Mucosa of stomach (tissue), 1 donor: Measurements from ENCODE around the gene BABAM2.

ENCODE experiments used
- H3K27me3 ChIP-seq: one replicate; pipeline ENCODE4 v1.7.0; 2013; ENCODE audit warnings: mild to moderate bottlenecking, low read length; ENCODE audit not compliant: control insufficient read depth, insufficient read depth
- H3K36me3 ChIP-seq: one replicate; pipeline ENCODE4 v1.7.0; 2013; ENCODE audit warnings: low read length; ENCODE audit not compliant: control insufficient read depth, insufficient read depth
- H3K4me1 ChIP-seq: one replicate; pipeline ENCODE4 v1.7.0; 2013; ENCODE audit warnings: mild to moderate bottlenecking, low read length; ENCODE audit not compliant: control insufficient read depth, insufficient read depth
- H3K4me3 ChIP-seq: one replicate; pipeline ENCODE4 v1.7.0; 2013; ENCODE audit warnings: low read length
- H3K9ac ChIP-seq: one replicate; pipeline ENCODE4 v1.7.0; 2013; ENCODE audit warnings: mild to moderate bottlenecking, low read length, moderate library complexity
- H3K9me3 ChIP-seq: one replicate; pipeline ENCODE4 v1.7.0; 2013; ENCODE audit warnings: mild to moderate bottlenecking, low read length, moderate library complexity; ENCODE audit not compliant: control insufficient read depth
- donor health status: Pancreatic carcinoma.

The BABAM2 gene

DNA sequence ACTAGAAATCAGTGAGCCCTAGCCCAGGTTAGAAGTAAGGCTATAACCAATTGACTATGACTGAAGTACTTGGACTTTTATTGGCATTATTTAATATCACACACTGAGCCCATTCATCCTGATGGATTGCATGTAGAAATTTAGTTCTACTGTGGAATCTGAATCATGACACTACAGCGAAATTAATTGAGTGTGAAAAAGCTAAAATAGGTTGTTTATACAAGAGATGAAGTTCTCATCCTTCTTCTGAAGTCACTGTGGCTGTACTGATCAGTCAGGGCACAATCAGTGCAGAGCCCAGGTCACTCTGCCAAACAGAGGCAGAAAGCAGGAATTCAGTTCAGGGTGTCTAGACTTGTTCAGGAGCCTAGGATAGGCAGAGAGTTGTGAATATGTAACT lies 158.9 kb downstream of the BABAM2 start:
- no peaks in the 10 kb centered on the region for H3K36me3 ChIP-seq
- H3K27me3 ChIP-seq: no peaks in the 10 kb centered on the region
- no peak overlapping the region for H3K9ac ChIP-seq
- H3K9me3 ChIP-seq: no peaks in the 10 kb centered on the region
- H3K4me3 ChIP-seq: no peak overlapping the region
- H3K4me1 ChIP-seq: no peaks in the 10 kb centered on the region

DNA sequence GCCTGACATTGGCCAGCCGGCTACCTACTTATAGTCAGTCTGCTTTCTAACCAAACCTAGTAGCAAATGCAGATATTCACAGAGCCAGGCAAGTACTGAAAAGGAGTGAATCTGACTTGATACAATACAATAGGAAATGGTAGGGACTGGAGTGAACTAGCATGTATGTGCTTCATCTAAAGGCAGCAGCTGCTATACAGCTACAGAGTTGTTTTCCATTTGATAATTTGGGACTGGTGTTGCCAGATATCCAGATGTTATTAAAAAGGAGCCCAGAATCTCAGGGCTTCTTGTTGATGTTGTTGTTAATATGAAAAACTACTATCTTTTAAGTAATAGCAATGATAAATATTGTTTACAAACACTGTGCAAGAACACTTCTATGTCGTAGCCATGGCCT lies 159.4 kb downstream of the BABAM2 start:
- no peak overlapping the region for H3K9ac ChIP-seq
- no peaks in the 10 kb centered on the region for H3K36me3 ChIP-seq
- no peak overlapping the region for H3K4me3 ChIP-seq
- no peaks in the 10 kb centered on the region for H3K9me3 ChIP-seq
- no peaks in the 10 kb centered on the region for H3K27me3 ChIP-seq
- H3K4me1 ChIP-seq: no peaks in the 10 kb centered on the region

- Histone ChIP-seq H3K9me3 (no peaks in the 10 kb centered on the region), H3K4me3 (no peak overlapping the region), H3K27me3 (no peaks in the 10 kb centered on the region), H3K4me1 (no peaks in the 10 kb centered on the region), H3K36me3 (no peaks in the 10 kb centered on the region), H3K9ac (no peak overlapping the region)
These were observed 162.2 kb downstream of the BABAM2 start for GRCh38 chr2:28052691-28053090.

GRCh38 chr2:28053597-28053996 lies 163.1 kb downstream of the BABAM2 start:
- no peak overlapping the region for H3K9ac ChIP-seq
- H3K9me3 ChIP-seq: no peaks in the 10 kb centered on the region
- H3K27me3 ChIP-seq: no peaks in the 10 kb centered on the region
- no peaks in the 10 kb centered on the region for H3K36me3 ChIP-seq
- H3K4me3 ChIP-seq: no peak overlapping the region
- no peaks in the 10 kb centered on the region for H3K4me1 ChIP-seq

GRCh38 chr2:28054916-28055315 lies 164.4 kb downstream of the BABAM2 start:
- Histone ChIP-seq H3K27me3 (no peaks in the 10 kb centered on the region), H3K4me3 (no peak overlapping the region), H3K36me3 (no peaks in the 10 kb centered on the region), H3K4me1 (no peaks in the 10 kb centered on the region), H3K9me3 (no peaks in the 10 kb centered on the region), H3K9ac (no peak overlapping the region)

- Histone ChIP-seq H3K4me3 (no peak overlapping the region), H3K9me3 (no peaks in the 10 kb centered on the region), H3K9ac (no peak overlapping the region), H3K36me3 (no peaks in the 10 kb centered on the region), H3K4me1 (no peaks in the 10 kb centered on the region), H3K27me3 (no peaks in the 10 kb centered on the region)
These were observed 164.9 kb downstream of the BABAM2 start for GRCh38 chr2:28055325-28055970.

DNA sequence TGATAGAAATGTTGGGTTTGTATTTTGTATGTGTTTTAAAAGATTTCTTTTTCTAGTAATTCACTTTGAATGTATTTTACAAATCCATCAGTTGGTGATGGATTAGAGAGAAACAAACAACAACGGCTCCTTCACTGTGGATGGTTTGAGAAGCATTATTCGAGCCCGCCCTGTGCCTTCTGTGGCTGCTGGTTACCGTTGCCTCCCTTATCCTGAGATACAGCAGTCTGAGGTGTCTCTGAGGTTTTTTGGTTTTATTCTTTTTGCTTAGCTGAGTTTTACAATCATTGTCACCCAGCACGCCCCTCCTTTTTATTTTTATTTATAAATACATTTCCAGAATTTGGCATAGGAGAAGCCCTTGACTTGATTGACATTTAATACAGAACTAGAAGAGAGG lies 168.3 kb downstream of the BABAM2 start:
- no peaks in the 10 kb centered on the region for H3K27me3 ChIP-seq
- no peaks in the 10 kb centered on the region for H3K9me3 ChIP-seq
- H3K4me3 ChIP-seq: no peak overlapping the region
- no peaks in the 10 kb centered on the region for H3K36me3 ChIP-seq
- no peaks in the 10 kb centered on the region for H3K4me1 ChIP-seq
- no peak overlapping the region for H3K9ac ChIP-seq

DNA sequence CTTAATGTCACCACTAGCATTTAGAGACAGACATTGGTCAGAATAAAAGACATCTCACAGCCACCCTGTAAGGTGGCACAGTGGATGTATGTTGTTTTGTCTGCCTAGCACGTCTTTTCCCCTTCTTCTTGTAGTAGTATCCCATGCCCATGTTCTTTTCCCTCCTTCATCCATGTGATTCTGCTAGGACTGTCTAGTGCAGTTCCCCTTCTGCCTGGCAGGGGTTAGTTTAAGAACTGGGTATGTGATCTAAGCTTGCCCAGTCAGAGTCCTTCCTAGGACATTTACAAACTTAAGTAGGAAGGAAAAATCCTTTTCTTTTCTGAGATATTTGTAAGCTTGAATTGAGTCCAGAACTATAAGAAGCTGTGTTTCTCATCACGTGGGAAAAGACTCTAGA lies 172.3 kb downstream of the BABAM2 start:
- Histone ChIP-seq H3K4me3 (no peak overlapping the region), H3K27me3 (no peaks in the 10 kb centered on the region), H3K9ac (no peak overlapping the region), H3K4me1 (no peaks in the 10 kb centered on the region), H3K36me3 (no peaks in the 10 kb centered on the region), H3K9me3 (no peaks in the 10 kb centered on the region)

- no peak overlapping the region for H3K9ac ChIP-seq
- H3K27me3 ChIP-seq: no peaks in the 10 kb centered on the region
- H3K4me3 ChIP-seq: no peak overlapping the region
- no peaks in the 10 kb centered on the region for H3K4me1 ChIP-seq
- no peaks in the 10 kb centered on the region for H3K36me3 ChIP-seq
- no peaks in the 10 kb centered on the region for H3K9me3 ChIP-seq
These were observed 173.0 kb downstream of the BABAM2 start for GRCh38 chr2:28063492-28063962.

DNA sequence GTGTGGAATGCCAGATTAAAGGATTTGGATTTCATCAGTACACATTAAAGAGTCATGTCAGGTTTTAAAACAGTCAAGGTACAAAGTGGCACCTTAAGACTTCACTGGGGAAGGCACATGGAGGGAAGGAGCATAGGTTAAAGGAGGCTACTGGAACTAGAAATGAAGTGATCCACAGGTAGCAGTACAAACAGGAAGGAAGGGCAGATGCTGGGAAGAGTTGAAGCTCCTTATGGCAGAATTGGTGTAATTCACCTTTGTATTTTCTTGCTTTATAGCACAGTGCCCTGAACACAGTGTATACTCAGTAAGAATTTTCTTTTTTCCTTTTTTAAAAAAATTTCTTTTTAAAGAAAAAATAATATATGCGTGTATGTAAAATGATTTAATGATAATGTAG lies 177.1 kb downstream of the BABAM2 start:
- Histone ChIP-seq H3K9me3 (no peaks in the 10 kb centered on the region), H3K27me3 (no peaks in the 10 kb centered on the region), H3K4me3 (no peak overlapping the region), H3K36me3 (no peaks in the 10 kb centered on the region), H3K4me1 (no peaks in the 10 kb centered on the region), H3K9ac (no peak overlapping the region)

- Histone ChIP-seq H3K9me3 (no peaks in the 10 kb centered on the region), H3K36me3 (no peaks in the 10 kb centered on the region), H3K4me1 (no peaks in the 10 kb centered on the region), H3K9ac (no peak overlapping the region), H3K27me3 (no peaks in the 10 kb centered on the region), H3K4me3 (no peak overlapping the region)
These were observed 177.6 kb downstream of the BABAM2 start for GRCh38 chr2:28068088-28068487.

DNA sequence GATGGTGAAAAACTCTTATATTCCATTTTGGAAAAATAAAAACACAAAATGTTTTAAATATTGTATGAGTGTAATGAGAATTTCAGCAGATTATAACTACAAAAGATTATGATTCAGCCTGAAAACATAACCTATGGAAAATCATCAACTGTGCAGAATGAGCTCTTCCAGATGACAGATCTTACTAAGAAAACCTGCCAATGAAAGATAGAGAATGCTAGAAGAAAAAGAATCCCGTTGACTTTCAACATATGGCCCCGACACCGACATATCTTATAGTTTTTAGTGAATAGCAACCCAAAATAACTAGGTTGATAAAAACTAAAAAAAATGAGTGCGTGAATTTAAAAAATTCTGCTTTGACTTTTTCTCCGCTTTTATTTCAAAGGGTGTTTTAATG lies 178.0 kb downstream of the BABAM2 start:
- H3K9me3 ChIP-seq: no peaks in the 10 kb centered on the region
- H3K27me3 ChIP-seq: no peaks in the 10 kb centered on the region
- no peak overlapping the region for H3K4me3 ChIP-seq
- H3K4me1 ChIP-seq: no peaks in the 10 kb centered on the region
- no peaks in the 10 kb centered on the region for H3K36me3 ChIP-seq
- H3K9ac ChIP-seq: no peak overlapping the region

DNA sequence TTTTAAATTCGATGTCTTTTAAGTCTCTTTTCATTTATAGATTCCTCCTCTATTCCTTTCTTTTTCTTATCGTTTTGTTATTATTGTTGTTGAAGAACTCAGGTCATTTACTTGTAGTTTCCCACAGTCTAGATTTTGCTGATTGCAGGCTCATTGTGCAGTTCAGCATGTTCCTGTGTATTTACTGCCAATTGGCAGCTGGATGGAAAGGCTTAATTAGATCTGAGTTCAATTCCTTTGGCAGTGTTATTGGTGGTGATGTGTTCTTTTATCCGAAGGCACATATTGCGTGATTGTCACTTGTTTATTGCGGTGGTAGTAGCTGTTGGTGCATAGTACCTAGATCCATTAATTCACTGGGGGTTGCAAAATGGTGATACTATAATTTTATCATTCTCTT lies 180.7 kb downstream of the BABAM2 start:
- Histone ChIP-seq H3K9ac (no peak overlapping the region), H3K27me3 (no peaks in the 10 kb centered on the region), H3K4me1 (peaks cover 9% of the 10 kb centered on the region), H3K36me3 (no peaks in the 10 kb centered on the region), H3K4me3 (no peak overlapping the region), H3K9me3 (no peaks in the 10 kb centered on the region)
